HepG2 (cell line): ENCODE results near the gene RANBP17. TPM values are rescaled to one million over a fixed set of nuclear protein-coding genes. Genes with fewer than 3 reads are reported as not detected.

Experiments used
- ATAC-seq: fragments of 200-7000 bp; cut with Tn5 transposase; 3 replicates; pipeline ENCODE4 v1.9.1; 2020; ENCODE audit warnings: mild to moderate bottlenecking, moderate library complexity
- BruUV-seq: library from RNA; stranded (reverse); fragments of 400-500 nt; replicated peaks from 2 replicates; lab custom pipeline; 2021; lab: Mats Ljungman, UMichigan
- CTCF ChIA-PET: fragments of 300-600 bp; formaldehyde crosslinking; extraction: SDS; loops from one replicate; lab custom pipeline; 2021; ENCODE audit warnings: low total read pairs, inconsistent platforms, low intra/inter-chr PET ratio; lab: Yijun Ruan, JAX
- POLR2A ChIA-PET: fragments of 350-600 bp; sonication (Branson Sonifier 250); formaldehyde crosslinking; loops from one replicate; lab custom pipeline; 2020; ENCODE audit warnings: antibody characterized with exemption, inconsistent platforms; lab: Yijun Ruan, JAX
- DNase-seq: peaks from one replicate; pipeline ENCODE4 v3.0.0-alpha.2; 2015; ENCODE audit warnings: low spot score
- FAIRE-seq: peaks from 3 replicates; lab custom pipeline; 2011; peaks lifted over from hg19 to GRCh38; lab: Jason Lieb, UNC
- H2AFZ ChIP-seq: one replicate; pipeline ENCODE4 v1.6.1; 2011; ENCODE audit warnings: low read length, inconsistent platforms
- H3K27ac ChIP-seq: fragments of 300-600 bp; 3 replicates; pipeline ENCODE4 v1.8.0; 2011; ENCODE audit warnings: mixed run types, mild to moderate bottlenecking, mixed read lengths, low read length, inconsistent platforms; ENCODE audit not compliant: insufficient read depth; ENCODE audit errors: extremely low read length
- H3K27me3 ChIP-seq, 2 experiments: fragments of 200-600 bp in 1 of 2; 2 replicates in 1 of 2; 3 replicates in 1 of 2; pipeline versions ENCODE4 v1.6.0 to v1.8.0; 2011; ENCODE audit warnings: low read length in 2 of 2, mild to moderate bottlenecking in 2 of 2, moderate library complexity in 2 of 2, inconsistent platforms in 1 of 2; ENCODE audit not compliant: insufficient read depth in 2 of 2, control insufficient read depth in 1 of 2
- H3K36me3 ChIP-seq, 2 experiments: fragments of 200-600 bp in 1 of 2; replicated peaks in 1 of 2; 2 replicates in 1 of 2; 3 replicates in 1 of 2; pipeline versions ENCODE4 v1.5.1 to v1.8.0; 2011; ENCODE audit warnings: low read length in 2 of 2, inconsistent platforms in 1 of 2; ENCODE audit not compliant: insufficient read depth in 2 of 2, control insufficient read depth in 1 of 2
- H3K4me1 ChIP-seq: 2 replicates; pipeline ENCODE4 v1.5.1; 2012; ENCODE audit warnings: low read length, inconsistent platforms; ENCODE audit not compliant: insufficient read depth
- H3K4me2 ChIP-seq: 2 replicates; pipeline ENCODE4 v1.6.0; 2011; ENCODE audit warnings: low read depth, low read length, inconsistent platforms
- H3K4me3 ChIP-seq, 3 experiments: fragments of 200-600 bp in 1 of 3; sonication (generic), shearing (Covaris generic) in 1 of 3; replicated peaks in 1 of 3; 2 replicates each; pipeline ENCODE4 v1.5.1; 2011 to 2016; ENCODE audit warnings: low read length in 3 of 3, inconsistent platforms in 2 of 3, low read depth in 2 of 3, mild to moderate bottlenecking in 2 of 3, control low read depth in 1 of 3, mixed read lengths in 1 of 3; ENCODE audit not compliant: insufficient read depth in 1 of 3
- H3K79me2 ChIP-seq: one replicate; pipeline ENCODE4 v1.6.1; 2011; ENCODE audit warnings: low read length, inconsistent platforms; ENCODE audit not compliant: insufficient read depth
- H3K9ac ChIP-seq: 2 replicates; pipeline ENCODE4 v1.6.0; 2011; ENCODE audit warnings: mild to moderate bottlenecking, low read depth, low read length, inconsistent platforms; ENCODE audit not compliant: insufficient read depth
- H3K9me3 ChIP-seq: 2 replicates; pipeline ENCODE4 v1.5.1; 2012; ENCODE audit warnings: mild to moderate bottlenecking, low read length
- H4K20me1 ChIP-seq: 2 replicates; pipeline ENCODE4 v1.6.0; 2011; ENCODE audit warnings: inconsistent platforms, mild to moderate bottlenecking, low read length, moderate library complexity; ENCODE audit not compliant: insufficient read depth
- BCLAF1 ChIP-seq: fragments of 450-650 bp; IDR thresholded peaks from 2 replicates; pipeline ENCODE4 v1.6.1; 2017; ENCODE audit warnings: mild to moderate bottlenecking
- CCDC6 ChIP-seq: sonication (generic); formaldehyde crosslinking; IDR thresholded peaks from 2 replicates; pipeline ENCODE4 v1.8.1; 2022; ENCODE audit warnings: mild to moderate bottlenecking, missing genetic modification reagents, moderate library complexity
- FOSL2 ChIP-seq: sonication (generic); formaldehyde crosslinking; IDR thresholded peaks from 2 replicates; pipeline ENCODE4 v1.4.0; 2020; ENCODE audit warnings: missing genetic modification reagents
- MTF1 ChIP-seq: sonication (generic); formaldehyde crosslinking; IDR thresholded peaks from 2 replicates; pipeline ENCODE4 v1.5.0; 2020; ENCODE audit warnings: missing genetic modification reagents
- RELA ChIP-seq: sonication (generic); formaldehyde crosslinking; IDR thresholded peaks from 2 replicates; pipeline ENCODE4 v1.4.0; 2020; ENCODE audit warnings: missing genetic modification reagents
- SMC3 ChIP-seq: IDR thresholded peaks from 2 replicates; pipeline ENCODE4 v1.6.1; 2011; ENCODE audit warnings: low read length, improper control_type of control experiment
- SOX13 ChIP-seq, 3 experiments: fragments of 450-650 bp in 1 of 3; sonication (generic) in 1 of 3; formaldehyde crosslinking in 1 of 3; IDR thresholded peaks in 2 of 3; conservative IDR thresholded peaks in 1 of 3; 2 replicates each; pipeline versions ENCODE4 v1.5.0 to v1.6.1; 2016 to 2020; ENCODE audit warnings: antibody characterized with exemption in 1 of 3, mild to moderate bottlenecking in 1 of 3, missing compliant biosample characterization in 1 of 3, missing genetic modification reagents in 1 of 3, moderate library complexity in 1 of 3
- SRSF9 ChIP-seq: fragments of 200-400 bp; formaldehyde crosslinking; IDR thresholded peaks from 2 replicates; pipeline ENCODE4 v1.6.1; 2018; ENCODE audit warnings: borderline replicate concordance, mild to moderate bottlenecking, low read depth, low read length; ENCODE audit not compliant: insufficient read depth, poor library complexity, severe bottlenecking
- STAG1 ChIP-seq: sonication (generic); formaldehyde crosslinking; IDR thresholded peaks from 2 replicates; pipeline ENCODE4 v1.4.0; 2020; ENCODE audit warnings: missing genetic modification reagents
- ZMYM2 ChIP-seq: sonication (generic); formaldehyde crosslinking; IDR thresholded peaks from 2 replicates; pipeline ENCODE4 v1.8.0; 2022; ENCODE audit warnings: mild to moderate bottlenecking, missing genetic modification reagents
- ZNF10 ChIP-seq: sonication (generic); formaldehyde crosslinking; IDR thresholded peaks from 2 replicates; pipeline ENCODE4 v1.4.0; 2020; ENCODE audit warnings: mild to moderate bottlenecking, low read depth, missing genetic modification reagents, borderline replicate concordance
- ZNF570 ChIP-seq: sonication (generic); formaldehyde crosslinking; IDR thresholded peaks from 2 replicates; pipeline ENCODE4 v1.4.0; 2020; ENCODE audit warnings: mild to moderate bottlenecking, missing genetic modification reagents, borderline replicate concordance
- ZNF589 ChIP-seq: sonication (generic); formaldehyde crosslinking; conservative IDR thresholded peaks from 2 replicates; pipeline ENCODE4 v1.8.0; 2022; ENCODE audit warnings: mild to moderate bottlenecking, moderate library complexity, missing genetic modification reagents
- ZNF619 ChIP-seq: sonication (generic); formaldehyde crosslinking; IDR thresholded peaks from 2 replicates; pipeline ENCODE4 v1.4.0; 2020; ENCODE audit warnings: mild to moderate bottlenecking, missing genetic modification reagents
- whole genome bisulfite sequencing: methylation state at CpG from one replicate; pipeline ENCODE4 v1.1.6; 2017; ENCODE audit warnings: low lambda C conversion rate; 5-methylcytosine and 5-hydroxymethylcytosine counted together
- in situ Hi-C: cut with HindIII; loops from 2 replicates; pipeline ENCODE4 v1.10.0; 2017; ENCODE audit warnings: low pct_unique_long_range_greater_than_20kb; ENCODE audit not compliant: extremely low pct_ligation_motif_present
- intact Hi-C: fragments of 100-400 bp; cut with micrococcal nuclease; formaldehyde crosslinking; loops from one replicate; pipeline ENCODE4 v1.10.0; 2022; ENCODE audit not compliant: unreplicated experiment
- polyA plus RNA-seq, 8 experiments: library from polyadenylated mRNA; depleted of rRNA in 3 of 8; stranded (reverse) in 7 of 8; unstranded in 1 of 8; fragments of >200 nt; fragmentation: Illumina TruSeq in 4 of 8; extraction: Trizol in 4 of 8; gene quantifications; 2 replicates each; pipeline versions ENCODE4 v1.2.1 to v1.2.3, GENCODE V29; 2011 to 2016; ENCODE audit warnings: low read depth in 4 of 8, missing spikeins in 1 of 8, mixed read lengths in 1 of 8; ENCODE audit not compliant: insufficient read depth in 1 of 8
- total RNA-seq, 5 experiments: library from RNA; depleted of rRNA; stranded (reverse); fragments of >200 nt; fragmentation: Illumina TruSeq; extraction: Trizol; gene quantifications; 2 replicates each; pipeline ENCODE4 v1.2.3, GENCODE V29; 2016; ENCODE audit warnings: low read depth in 1 of 5

The RANBP17 gene
- total and polyA plus RNA-seq, 2 of the 13 experiments (the other 11 are each of a cell fraction or from before 2014, with no cell fraction given), result not detected

- FAIRE-seq (no peak), ATAC-seq (no peak), DNase-seq (no peak)
- WGBS, result 18% methylated on average over 8 of the region's 8 CpGs
- Histone ChIP-seq H3K36me3 (no peaks in the 10 kb centered on the region), H3K4me1 (no peaks in the 10 kb centered on the region), H3K4me2 (no peak overlapping the region), H3K9ac (no peak overlapping the region), H4K20me1 (no peaks in the 10 kb centered on the region), H3K9me3 (no peaks in the 10 kb centered on the region), H3K27ac (no peak overlapping the region), H3K79me2 (no peaks in the 10 kb centered on the region), H2AFZ (no peak overlapping the region), H3K4me3 (no peak overlapping the region), H3K27me3 (no peaks in the 10 kb centered on the region)
- TF ChIP-seq ZNF619 (CRISPR knock-in tag), result no peak
- no peak for TF ChIP-seq SOX13 (IDR thresholded peaks at IDR 0.05)
- TF ChIP-seq SOX13 (CRISPR knock-in tag; conservative IDR thresholded peaks at IDR 0.05 in 1 of 2, IDR thresholded peaks at IDR 0.05 in 1 of 2), result no peak
- TF ChIP-seq CCDC6 (CRISPR knock-in tag), result no peak
- TF ChIP-seq ZNF570 (CRISPR knock-in tag), result no peak
- TF ChIP-seq ZMYM2 (CRISPR knock-in tag), result no peak
- no peak for TF ChIP-seq SRSF9
- no TSS peak for BruUV-seq
- POLR2A ChIA-PET, result no interaction called here
- CTCF ChIA-PET, result no interaction called here
- intact Hi-C loops, result no loop called here
- in situ Hi-C loops, result loop anchor here (5.0 kb wide), 1 partner anchor 132 kb away; no protein-coding TSS in a partner anchor
These were observed 343.6 kb downstream of the RANBP17 start for GRCh38 chr5:171205375-171205774.

- Histone ChIP-seq H3K9me3 (no peaks in the 10 kb centered on the region), H4K20me1 (no peaks in the 10 kb centered on the region), H3K79me2 (no peaks in the 10 kb centered on the region), H3K27ac (no peak overlapping the region), H3K27me3 (no peaks in the 10 kb centered on the region), H3K4me3 (no peak overlapping the region), H2AFZ (no peak overlapping the region), H3K36me3 (no peaks in the 10 kb centered on the region), H3K4me1 (no peaks in the 10 kb centered on the region), H3K9ac (no peak overlapping the region), H3K4me2 (no peak overlapping the region)
- intact Hi-C loops, result loop anchor here (1.0 kb wide), 1 partner anchor 135 kb away; no protein-coding TSS in a partner anchor
- ATAC-seq, result no peak; the same call in 1 of the 3 replicates
- WGBS, result under 1% methylated on average over 6 of the region's 6 CpGs
- POLR2A ChIA-PET, result no interaction called here
- CTCF ChIA-PET, result interaction anchor here (1.1 to 1.6 kb wide), 2 partner anchors 132 to 135 kb away, joined by 3 to 14 read pairs; no protein-coding TSS in a partner anchor
- BruUV-seq, result no TSS peak
- peak; percentile 27 for DNase-seq
- peak; percentile 37 for FAIRE-seq
- in situ Hi-C loops, result loop anchor here (5.0 kb wide), 1 partner anchor 130 kb away; no protein-coding TSS in a partner anchor
- TF ChIP-seq SMC3 (peak; percentile 24), BCLAF1 (no peak), MTF1 (CRISPR knock-in tag) (no peak), ZNF589 (CRISPR knock-in tag) (no peak), FOSL2 (no peak), ZNF10 (CRISPR knock-in tag) (no peak), RELA (no peak), STAG1 (peak; percentile 43)
These were observed 345.5 kb downstream of the RANBP17 start for GRCh38 chr5:171207256-171207847.
